PC-9 (cell line): Measurements from ENCODE around the gene C2orf69. TPM values are rescaled to one million over a fixed set of nuclear protein-coding genes. Genes with fewer than 3 reads are reported as not detected.

ENCODE experiments used
- BruUV-seq: library from RNA; stranded (reverse); fragments of 400-500 nt; replicated peaks from 2 replicates; lab custom pipeline; 2021; lab: Mats Ljungman, UMichigan
- CTCF ChIA-PET: fragments of 300-600 bp; sonication (Branson Sonifier 250); formaldehyde crosslinking; loops from one replicate; lab custom pipeline; 2022; ENCODE audit warnings: antibody characterized with exemption; lab: Charles Lee
- POLR2A ChIA-PET: fragments of 300-600 bp; sonication (Branson Sonifier 250); formaldehyde crosslinking; loops from one replicate; lab custom pipeline; 2022; ENCODE audit warnings: antibody characterized with exemption; ENCODE audit not compliant: unreplicated experiment; lab: Charles Lee
- DNase-seq, 2 experiments: peaks; one replicate each; pipeline versions ENCODE4 v3.0.0 to v3.0.0-alpha.2; 2015 to 2022; ENCODE audit warnings: mixed read lengths in 1 of 2
- H2AFZ ChIP-seq: fragments of 200-600 bp; sonication (generic); 2 replicates; pipeline ENCODE4 v1.8.1; 2017; ENCODE audit warnings: antibody characterized with exemption
- H3F3A ChIP-seq: fragments of 200-600 bp; sonication (generic); 2 replicates; pipeline ENCODE4 v1.8.1; 2017; ENCODE audit warnings: antibody characterized with exemption, mild to moderate bottlenecking, low read depth; ENCODE audit not compliant: insufficient read depth
- H3K27ac ChIP-seq: fragments of 200-600 bp; sonication (generic); 2 replicates; pipeline ENCODE4 v1.6.1; 2016; ENCODE audit warnings: mixed run types
- H3K27me3 ChIP-seq: fragments of 200-600 bp; sonication (generic); 2 replicates; pipeline ENCODE4 v1.6.1; 2016; ENCODE audit warnings: low read depth, mixed run types; ENCODE audit not compliant: insufficient read depth
- H3K36me3 ChIP-seq: fragments of 200-600 bp; sonication (generic); 2 replicates; pipeline ENCODE4 v1.6.1; 2016; ENCODE audit warnings: low read depth, mixed run types
- H3K4me1 ChIP-seq: fragments of 200-600 bp; sonication (generic); replicated peaks from 2 replicates; pipeline ENCODE4 v1.6.1; 2016; ENCODE audit warnings: mixed run types; ENCODE audit not compliant: insufficient read depth
- H3K4me2 ChIP-seq: fragments of 200-600 bp; sonication (generic); 2 replicates; pipeline ENCODE4 v1.6.1; 2017; ENCODE audit warnings: mixed run types
- H3K4me3 ChIP-seq: fragments of 200-600 bp; sonication (generic); 2 replicates; pipeline ENCODE4 v1.6.1; 2016; ENCODE audit warnings: mixed run types
- H3K79me2 ChIP-seq: fragments of 200-600 bp; sonication (generic); 2 replicates; pipeline ENCODE4 v1.6.1; 2017; ENCODE audit warnings: low read depth, mixed run types
- H3K9me2 ChIP-seq: fragments of 200-600 bp; sonication (generic); 2 replicates; pipeline ENCODE4 v1.8.1; 2017; ENCODE audit warnings: mild to moderate bottlenecking; ENCODE audit not compliant: insufficient read depth
- H3K9me3 ChIP-seq: fragments of 200-600 bp; sonication (generic); 2 replicates; pipeline ENCODE4 v1.8.1; 2016; ENCODE audit warnings: low read depth; ENCODE audit not compliant: insufficient read depth
- H4K20me1 ChIP-seq: fragments of 200-600 bp; sonication (generic); 2 replicates; pipeline ENCODE4 v1.8.1; 2017; ENCODE audit not compliant: insufficient read depth
- EZH2 ChIP-seq: fragments of 200-600 bp; sonication (generic); IDR thresholded peaks from 2 replicates; pipeline ENCODE4 v1.8.0; 2017; ENCODE audit warnings: antibody characterized with exemption, low read depth
- intact Hi-C: fragments of 100-400 bp; cut with micrococcal nuclease; formaldehyde crosslinking; loops from one replicate; pipeline ENCODE4 v1.10.0; 2022; ENCODE audit not compliant: unreplicated experiment
- total RNA-seq: library from RNA; stranded (reverse); gene quantifications from 2 replicates; pipeline ENCODE4 v1.2.3, GENCODE V29; 2021
- TF ChIP-seq, protein P1 (sequence below): fragments of 200-600 bp; sonication (generic); conservative IDR thresholded peaks from 2 replicates; pipeline ENCODE4 v1.6.1; 2017; ENCODE audit warnings: mixed run types, antibody characterized with exemption, mild to moderate bottlenecking, moderate library complexity

Gene C2orf69
- total RNA-seq, 1 experiment from 2014 or later = 14.1 TPM

DNA sequence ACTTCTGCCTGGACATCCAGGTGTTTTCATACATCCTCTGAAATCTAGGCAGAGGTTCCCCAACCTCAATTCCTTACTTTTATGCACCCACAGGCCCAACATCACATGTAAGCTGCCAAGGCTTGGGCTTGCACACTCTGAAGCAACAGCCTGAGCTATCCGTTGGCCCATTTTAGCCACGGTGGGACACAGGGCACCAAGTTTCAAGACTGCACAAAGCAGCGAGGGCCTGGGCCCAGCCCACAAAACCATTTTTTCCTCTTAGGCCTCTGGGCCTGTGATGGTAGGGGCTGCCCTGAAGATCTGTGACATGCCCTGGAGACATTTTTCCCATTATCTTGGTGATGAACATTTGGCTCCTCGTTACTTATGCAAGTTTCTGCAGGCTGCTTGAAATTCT, 5.9 kb downstream of the C2orf69 start:
- Histone ChIP-seq H3K9me2 (no peaks in the 10 kb centered on the region), H4K20me1 (peaks cover 4% of the 10 kb centered on the region; the same call in 1 of the 2 replicates), H3K27me3 (no peaks in the 10 kb centered on the region), H3K27ac (no peak overlapping the region), H3K36me3 (peaks cover 21% of the 10 kb centered on the region), H3F3A (peaks cover 1% of the 10 kb centered on the region; the same call in 1 of the 2 replicates), H3K79me2 (peaks cover 84% of the 10 kb centered on the region), H3K4me1 (peaks cover 21% of the 10 kb centered on the region), H3K9me3 (peaks cover 10% of the 10 kb centered on the region; the same call in 1 of the 2 replicates), H3K4me3 (no peak overlapping the region), H3K4me2 (no peak overlapping the region), H2AFZ (no peak overlapping the region)
- intact Hi-C loops = loop anchor here (10.0 kb wide), 1 partner anchor 462 kb away; the partner anchor contains the start of gene SATB2
- no peak for DNase-seq
- TF ChIP-seq, protein P1, sequence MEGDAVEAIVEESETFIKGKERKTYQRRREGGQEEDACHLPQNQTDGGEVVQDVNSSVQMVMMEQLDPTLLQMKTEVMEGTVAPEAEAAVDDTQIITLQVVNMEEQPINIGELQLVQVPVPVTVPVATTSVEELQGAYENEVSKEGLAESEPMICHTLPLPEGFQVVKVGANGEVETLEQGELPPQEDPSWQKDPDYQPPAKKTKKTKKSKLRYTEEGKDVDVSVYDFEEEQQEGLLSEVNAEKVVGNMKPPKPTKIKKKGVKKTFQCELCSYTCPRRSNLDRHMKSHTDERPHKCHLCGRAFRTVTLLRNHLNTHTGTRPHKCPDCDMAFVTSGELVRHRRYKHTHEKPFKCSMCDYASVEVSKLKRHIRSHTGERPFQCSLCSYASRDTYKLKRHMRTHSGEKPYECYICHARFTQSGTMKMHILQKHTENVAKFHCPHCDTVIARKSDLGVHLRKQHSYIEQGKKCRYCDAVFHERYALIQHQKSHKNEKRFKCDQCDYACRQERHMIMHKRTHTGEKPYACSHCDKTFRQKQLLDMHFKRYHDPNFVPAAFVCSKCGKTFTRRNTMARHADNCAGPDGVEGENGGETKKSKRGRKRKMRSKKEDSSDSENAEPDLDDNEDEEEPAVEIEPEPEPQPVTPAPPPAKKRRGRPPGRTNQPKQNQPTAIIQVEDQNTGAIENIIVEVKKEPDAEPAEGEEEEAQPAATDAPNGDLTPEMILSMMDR = no peak
- TF ChIP-seq EZH2 = no peak
- CTCF ChIA-PET = no interaction called here
- BruUV-seq = no TSS peak
- POLR2A ChIA-PET = no interaction called here

DNA sequence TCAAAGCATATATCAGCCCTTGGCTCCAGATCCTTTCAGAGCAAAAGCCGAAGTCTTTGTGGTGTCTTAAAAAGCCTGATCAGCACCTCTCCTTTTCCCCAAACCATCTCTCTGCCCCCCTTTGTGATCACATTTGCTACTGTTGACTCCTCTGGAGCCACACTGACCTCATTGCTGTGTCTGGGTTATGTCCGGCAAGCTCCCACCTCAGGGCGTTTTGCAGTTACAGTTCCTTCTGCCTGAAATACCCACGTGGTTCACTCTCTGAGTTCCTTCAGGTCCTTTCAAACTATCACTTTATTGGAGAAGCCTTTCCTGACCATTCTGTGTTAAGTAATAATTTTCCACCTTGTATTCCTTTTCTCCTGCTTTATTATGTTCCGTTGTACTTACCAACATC, 11.8 kb downstream of the C2orf69 start:
- H3K9me3 ChIP-seq = no peaks in the 10 kb centered on the region
- CTCF ChIA-PET = no interaction called here
- H3K27me3 ChIP-seq = no peaks in the 10 kb centered on the region
- H3K4me3 ChIP-seq = no peak overlapping the region
- no peaks in the 10 kb centered on the region for H3K9me2 ChIP-seq
- H3K4me1 ChIP-seq = no peaks in the 10 kb centered on the region
- no peak for TF ChIP-seq EZH2
- TF ChIP-seq, protein P1 = no peak
- peaks cover 7% of the 10 kb centered on the region; the same call in 1 of the 2 replicates for H3F3A ChIP-seq
- no peak for DNase-seq
- no peak overlapping the region for H3K27ac ChIP-seq
- intact Hi-C loops = no loop called here
- POLR2A ChIA-PET = no interaction called here
- peaks cover 51% of the 10 kb centered on the region for H3K79me2 ChIP-seq
- H3K4me2 ChIP-seq = no peak overlapping the region
- BruUV-seq = no TSS peak
- H4K20me1 ChIP-seq = peaks cover 6% of the 10 kb centered on the region
- no peak overlapping the region for H2AFZ ChIP-seq
- H3K36me3 ChIP-seq = peaks cover 9% of the 10 kb centered on the region

DNA sequence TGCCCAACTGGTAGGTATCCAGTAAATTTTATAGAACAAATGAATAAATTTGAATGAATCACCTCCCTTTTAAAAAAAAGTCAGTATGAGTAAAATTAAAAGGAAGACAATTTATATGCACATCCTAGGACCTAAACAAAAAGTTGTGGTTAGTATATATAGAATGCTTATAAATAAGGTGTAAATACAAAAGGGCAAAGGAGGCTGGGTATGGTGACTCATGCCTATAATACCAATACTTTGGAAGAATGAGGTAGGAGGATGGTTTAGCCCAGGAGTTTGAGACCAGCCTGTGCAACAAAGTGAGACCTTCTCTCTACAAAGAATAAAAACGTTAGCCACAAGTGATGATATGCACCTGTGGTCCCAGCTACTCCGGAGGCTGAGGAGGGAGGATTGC, 12.8 kb downstream of the C2orf69 start:
- DNase-seq = no peak
- peaks cover 42% of the 10 kb centered on the region for H3K79me2 ChIP-seq
- peaks cover 9% of the 10 kb centered on the region for H3K36me3 ChIP-seq
- intact Hi-C loops = no loop called here
- no peaks in the 10 kb centered on the region for H3K4me1 ChIP-seq
- H3K9me3 ChIP-seq = no peaks in the 10 kb centered on the region
- no peak overlapping the region for H3K27ac ChIP-seq
- no peaks in the 10 kb centered on the region for H3K9me2 ChIP-seq
- peaks cover 6% of the 10 kb centered on the region for H4K20me1 ChIP-seq
- BruUV-seq = no TSS peak
- TF ChIP-seq, protein P1 = no peak
- no peak for TF ChIP-seq EZH2
- ChIA-PET CTCF (no interaction called here), POLR2A (no interaction called here)
- no peak overlapping the region for H2AFZ ChIP-seq
- H3F3A ChIP-seq = peaks cover 12% of the 10 kb centered on the region; the same call in 1 of the 2 replicates
- H3K4me3 ChIP-seq = no peak overlapping the region
- no peaks in the 10 kb centered on the region for H3K27me3 ChIP-seq
- no peak overlapping the region for H3K4me2 ChIP-seq
